Breast epithelium (tissue), 3 donors: ENCODE data around the gene CNBP.

ENCODE experiments used
- POLR2A ChIP-seq: fragments of 450-650 bp; IDR thresholded peaks from one replicate; pipeline ENCODE4 v1.6.1; 2016; ENCODE audit warnings: antibody characterized with exemption, mild to moderate bottlenecking, moderate library complexity
- POLR2AphosphoS5 ChIP-seq, 3 donors: sonication (generic); formaldehyde crosslinking; IDR thresholded peaks; one replicate each; pipeline ENCODE4 v1.6.1; 2017; ENCODE audit warnings: antibody characterized with exemption in 3 of 3
- TF ChIP-seq, protein P1 (sequence below), 3 donors: fragments of 450-650 bp; IDR thresholded peaks; one replicate each; pipeline ENCODE4 v1.5.1; 2016 to 2017; ENCODE audit warnings: antibody characterized with exemption in 3 of 3, mild to moderate bottlenecking in 3 of 3, moderate library complexity in 3 of 3

DNA sequence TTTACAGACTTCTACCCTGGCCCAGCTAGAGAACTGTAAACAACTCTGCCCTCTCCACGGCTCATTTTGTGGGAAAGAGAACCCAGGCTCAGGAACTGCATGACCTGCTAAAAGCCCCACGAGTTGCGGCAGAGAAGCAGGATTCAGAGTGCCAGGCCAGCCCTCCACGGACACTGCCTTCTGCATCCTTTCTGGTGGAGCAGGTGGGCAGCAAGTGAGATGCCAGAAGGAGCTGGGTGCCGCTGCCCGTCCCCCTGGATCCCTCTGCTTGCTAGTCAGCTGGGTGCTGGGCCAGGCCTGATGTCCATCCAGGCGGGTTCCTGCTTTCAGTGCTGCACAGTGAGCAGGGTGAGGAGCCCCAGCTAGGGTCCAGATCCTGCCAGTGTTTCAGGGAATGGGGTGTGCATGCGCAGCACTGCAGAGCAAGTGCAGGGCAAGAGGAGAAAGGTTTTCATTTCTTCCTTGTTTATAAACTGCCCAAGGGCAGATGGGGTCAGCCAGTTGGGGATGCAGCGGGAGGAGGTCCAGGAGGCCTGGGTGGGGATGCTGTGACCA lies 56.9 kb downstream of the CNBP start:
- no peak for TF ChIP-seq POLR2AphosphoS5 (IDR thresholded peaks at IDR 0.05)
- TF ChIP-seq, protein P1, sequence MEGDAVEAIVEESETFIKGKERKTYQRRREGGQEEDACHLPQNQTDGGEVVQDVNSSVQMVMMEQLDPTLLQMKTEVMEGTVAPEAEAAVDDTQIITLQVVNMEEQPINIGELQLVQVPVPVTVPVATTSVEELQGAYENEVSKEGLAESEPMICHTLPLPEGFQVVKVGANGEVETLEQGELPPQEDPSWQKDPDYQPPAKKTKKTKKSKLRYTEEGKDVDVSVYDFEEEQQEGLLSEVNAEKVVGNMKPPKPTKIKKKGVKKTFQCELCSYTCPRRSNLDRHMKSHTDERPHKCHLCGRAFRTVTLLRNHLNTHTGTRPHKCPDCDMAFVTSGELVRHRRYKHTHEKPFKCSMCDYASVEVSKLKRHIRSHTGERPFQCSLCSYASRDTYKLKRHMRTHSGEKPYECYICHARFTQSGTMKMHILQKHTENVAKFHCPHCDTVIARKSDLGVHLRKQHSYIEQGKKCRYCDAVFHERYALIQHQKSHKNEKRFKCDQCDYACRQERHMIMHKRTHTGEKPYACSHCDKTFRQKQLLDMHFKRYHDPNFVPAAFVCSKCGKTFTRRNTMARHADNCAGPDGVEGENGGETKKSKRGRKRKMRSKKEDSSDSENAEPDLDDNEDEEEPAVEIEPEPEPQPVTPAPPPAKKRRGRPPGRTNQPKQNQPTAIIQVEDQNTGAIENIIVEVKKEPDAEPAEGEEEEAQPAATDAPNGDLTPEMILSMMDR (IDR thresholded peaks at IDR 0.05), result no peak
- no peak for TF ChIP-seq POLR2A
